IMR-90 (cell line): ENCODE measurements around the gene CLNS1A.

Experiments
- CTCF ChIP-seq: conservative IDR thresholded peaks from 2 replicates; pipeline ENCODE4 v1.5.1; 2012; ENCODE audit warnings: mild to moderate bottlenecking, low read depth, low read length, improper control_type of control experiment
- ELK1 ChIP-seq: fragments of 150-350 bp; IDR thresholded peaks from 2 replicates; pipeline ENCODE4 v1.6.1; 2016; ENCODE audit warnings: low read depth, mild to moderate bottlenecking, low read length, moderate library complexity, borderline replicate concordance
- MAZ ChIP-seq: IDR thresholded peaks from 2 replicates; pipeline ENCODE4 v1.6.1; 2012; ENCODE audit warnings: low read depth, mild to moderate bottlenecking, low read length, improper control_type of control experiment, moderate library complexity, borderline replicate concordance
- MXI1 ChIP-seq: IDR thresholded peaks from 2 replicates; pipeline ENCODE4 v1.6.1; 2012; ENCODE audit warnings: low read depth, mild to moderate bottlenecking, low read length, moderate library complexity, borderline replicate concordance
- POLR2A ChIP-seq: IDR thresholded peaks from 2 replicates; pipeline ENCODE4 v1.6.1; 2012; ENCODE audit warnings: mild to moderate bottlenecking, low read depth, low read length
- RCOR1 ChIP-seq: IDR thresholded peaks from 2 replicates; pipeline ENCODE4 v1.6.1; 2012; ENCODE audit warnings: mild to moderate bottlenecking, low read length, improper control_type of control experiment; ENCODE audit not compliant: insufficient replicate concordance
- SMC3 ChIP-seq: fragments of 150-350 bp; IDR thresholded peaks from 2 replicates; pipeline ENCODE4 v1.6.1; 2016; ENCODE audit warnings: low read depth, mild to moderate bottlenecking, antibody characterized with exemption, low read length, moderate library complexity

- no peak for TF ChIP-seq SMC3
- TF ChIP-seq POLR2A: no peak
- no peak for TF ChIP-seq CTCF
- TF ChIP-seq RCOR1: no peak
- no peak for TF ChIP-seq MAZ
- TF ChIP-seq ELK1: no peak
- no peak for TF ChIP-seq MXI1
Measured at GRCh38 chr11:77677138-77677537, 39.5 kb upstream of the CLNS1A start.
